NCI-H146 treated with DMSO at 0.1 percent for 48 hours (cell line): Measurements from ENCODE around the gene SERPINB13.
"Not testable (repeated sequence)": the region's sequence is repeated elsewhere in the genome, so short reads cannot be mapped to it uniquely, and the experiment has no call there.

ENCODE experiments used
- DNase-seq: peaks from one replicate; lab custom pipeline; 2025; ENCODE audit not compliant: unreplicated experiment; lab: John Stamatoyannopoulos, UW

Gene SERPINB13

DNA sequence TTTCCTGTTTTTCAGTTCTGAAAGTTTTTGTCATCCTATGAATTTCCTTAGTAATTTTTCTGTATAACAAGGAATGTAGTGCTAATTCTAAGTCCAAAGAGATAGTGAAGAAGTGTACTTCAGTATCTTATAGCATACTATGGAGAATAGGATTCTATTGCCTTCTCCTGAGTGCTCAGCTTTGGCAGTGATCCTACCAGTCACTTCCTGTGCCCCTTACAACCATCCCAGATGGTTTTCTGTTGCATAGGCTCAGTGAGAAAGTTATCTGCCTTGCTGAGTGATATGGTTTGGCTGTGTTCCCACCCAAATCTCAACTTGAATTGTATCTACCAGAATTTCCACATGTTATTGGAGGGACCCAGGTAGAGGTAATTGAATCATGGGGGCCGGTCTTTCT is 57.6 kb downstream of the SERPINB13 start:
- DNase-seq: not testable (repeated sequence)

DNA sequence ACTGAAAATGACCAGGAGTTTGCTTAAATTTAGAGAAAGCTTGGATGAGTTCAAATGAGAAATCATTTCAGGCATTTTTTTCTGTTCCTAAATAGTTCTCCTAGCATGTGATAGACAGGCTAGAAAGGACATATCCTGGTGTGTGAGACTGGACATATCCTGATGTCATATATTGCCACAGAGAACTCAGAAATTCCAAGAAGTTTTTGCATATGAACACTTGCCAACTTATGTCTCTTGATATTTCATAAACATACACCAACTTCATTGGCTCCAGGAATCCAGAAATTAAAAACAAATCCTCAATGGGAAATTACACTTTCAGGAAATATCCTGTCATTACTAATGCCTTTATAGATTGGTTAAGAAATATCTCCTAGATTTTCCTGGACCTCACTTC is 59.8 kb downstream of the SERPINB13 start:
- DNase-seq: no peak

DNA sequence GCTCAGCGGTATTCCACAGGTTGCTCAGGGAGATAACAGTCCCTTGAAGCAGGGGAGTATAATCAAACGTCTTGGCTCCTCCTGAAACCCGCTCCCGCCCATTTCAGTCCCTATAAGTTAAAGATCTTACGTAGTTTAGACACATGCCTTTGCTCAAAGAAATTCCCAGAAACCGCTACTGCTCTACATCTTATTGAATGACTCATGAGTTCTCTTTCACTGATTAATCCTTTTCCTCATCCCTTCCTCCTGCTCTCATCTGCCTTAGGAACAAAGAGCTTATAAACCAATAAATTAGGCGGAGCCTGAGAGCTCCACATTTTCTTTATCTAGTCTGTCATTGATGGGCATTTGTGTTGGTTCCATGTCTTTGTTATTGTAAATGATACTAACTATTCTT is 61.1 kb downstream of the SERPINB13 start:
- no peak for DNase-seq
